Measurements from ENCODE around the gene FOXL3. TPM values are rescaled to one million over a fixed set of nuclear protein-coding genes. Genes with fewer than 3 reads are reported as not detected.

FOXL3 gene
- total and polyA plus RNA-seq, 12 donors = not detected

- no peaks in the 10 kb centered on the region for H3K27me3 ChIP-seq
- DNase-seq (peak in 1 of 2 donors; percentile 7), ATAC-seq (no peak)
- intact Hi-C loops (cut with DNase I) = no loop called here
- H3K9me3 ChIP-seq = peaks cover 0 to 6% (median 0%) of the 10 kb centered on the region in 11 donors
- no peak overlapping the region for H3K27ac ChIP-seq
- no peak for TF ChIP-seq CTCF (IDR thresholded peaks at IDR 0.05)
- no peak overlapping the region for H3K4me3 ChIP-seq
- H3K36me3 ChIP-seq = no peaks in the 10 kb centered on the region
- 78 to 87% methylated on average over 31 of the region's 31 CpGs for WGBS, 2 donors
- H3K4me1 ChIP-seq = peaks cover 0 to 25% (median 10%) of the 10 kb centered on the region in 9 donors
Measured at GRCh38 chr7:340200-340937, 50.4 kb downstream of the FOXL3 start.

Other genes with a start within 250 kb of the FOXL3 start
- gene FAM20C, start 97.6 kb upstream of the FOXL3 start, total RNA-seq = 10 to 100 TPM; 12.4 to 59.8 (median 19.2) TPM
- gene FAM20C, start 97.6 kb upstream of the FOXL3 start, polyA plus RNA-seq = 10 to 100 TPM; 12.7 to 24.0 TPM
- 10 to 100 TPM; 16.7 to 38.5 (median 27.9) TPM for gene PDGFA, start 229.7 kb downstream of the FOXL3 start, total RNA-seq
- 10 to 100 TPM; 14.3 to 18.3 TPM for gene PDGFA, start 229.7 kb downstream of the FOXL3 start, polyA plus RNA-seq